Panc1 (cell line): ENCODE data around the gene PLEKHA7. TPM values are rescaled to one million over a fixed set of nuclear protein-coding genes. Genes with fewer than 3 reads are reported as not detected.

Source experiments
- ATAC-seq: fragments of 200-7000 bp; cut with Tn5 transposase; 2 replicates; pipeline ENCODE4 v1.9.1; 2020; ENCODE audit warnings: mild to moderate bottlenecking, moderate library complexity
- BruUV-seq: library from RNA; stranded (reverse); fragments of 400-500 nt; replicated peaks from 2 replicates; lab custom pipeline; 2021; lab: Mats Ljungman, UMichigan
- CTCF ChIA-PET: fragments of 300-600 bp; sonication (Branson Sonifier 250); formaldehyde crosslinking; loops from one replicate; lab custom pipeline; 2022; ENCODE audit warnings: antibody characterized with exemption; lab: Charles Lee
- POLR2A ChIA-PET: fragments of 300-600 bp; sonication (Branson Sonifier 250); formaldehyde crosslinking; loops from one replicate; lab custom pipeline; 2022; ENCODE audit warnings: antibody characterized with exemption; lab: Charles Lee
- DNase-seq: peaks from one replicate; pipeline ENCODE4 v3.0.0-alpha.2; 2010; ENCODE audit warnings: low read depth, low spot score
- H3K27ac ChIP-seq: 2 replicates; pipeline ENCODE4 v1.5.1; 2011; ENCODE audit warnings: mild to moderate bottlenecking, low read length, inconsistent platforms
- H3K27me3 ChIP-seq: fragments of 200-500 bp; sonication (Bioruptor generic); 2 replicates; pipeline ENCODE4 v1.6.0; 2014; ENCODE audit warnings: low read length, inconsistent platforms; ENCODE audit not compliant: control insufficient read depth, insufficient read depth
- H3K36me3 ChIP-seq: fragments of 200-500 bp; sonication (Bioruptor generic); 2 replicates; pipeline ENCODE4 v1.5.1; 2014; ENCODE audit warnings: inconsistent platforms, mild to moderate bottlenecking, low read length, moderate library complexity; ENCODE audit not compliant: control insufficient read depth, insufficient read depth
- H3K4me1 ChIP-seq: 2 replicates; pipeline ENCODE4 v1.5.1; 2011; ENCODE audit warnings: inconsistent platforms, mild to moderate bottlenecking, low read length, moderate library complexity; ENCODE audit not compliant: control insufficient read depth, insufficient read depth
- H3K4me3 ChIP-seq, 2 experiments: 2 replicates each; pipeline ENCODE4 v1.5.1; 2011 to 2012; ENCODE audit warnings: low read depth in 2 of 2, low read length in 2 of 2, mild to moderate bottlenecking in 2 of 2, inconsistent platforms in 1 of 2, moderate library complexity in 1 of 2
- H3K9me3 ChIP-seq: fragments of 200-500 bp; sonication (Bioruptor generic); 2 replicates; pipeline ENCODE4 v1.5.1; 2014; ENCODE audit warnings: low read depth, mild to moderate bottlenecking, inconsistent platforms, low read length, moderate library complexity; ENCODE audit not compliant: control insufficient read depth, insufficient read depth
- POLR2AphosphoS5 ChIP-seq: IDR thresholded peaks from 2 replicates; pipeline ENCODE4 v1.6.1; 2012; ENCODE audit warnings: mild to moderate bottlenecking, low read depth, low read length, moderate library complexity
- SIN3A ChIP-seq: IDR thresholded peaks from 2 replicates; pipeline ENCODE4 v1.6.1; 2012; ENCODE audit warnings: low read depth, mild to moderate bottlenecking, low read length, moderate library complexity, borderline replicate concordance; ENCODE audit not compliant: insufficient read depth
- TCF7L2 ChIP-seq: IDR thresholded peaks from 2 replicates; pipeline ENCODE4 v1.6.1; 2011; ENCODE audit warnings: mild to moderate bottlenecking, low read depth, low read length, inconsistent platforms
- in situ Hi-C: cut with HindIII; loops from 2 replicates; pipeline ENCODE4 v1.10.0; 2016; ENCODE audit warnings: low sequenced_read_pairs, low pct_unique_long_range_greater_than_20kb
- intact Hi-C: fragments of 100-400 bp; cut with micrococcal nuclease; formaldehyde crosslinking; loops from one replicate; pipeline ENCODE4 v1.10.0; 2022; ENCODE audit not compliant: unreplicated experiment
- total RNA-seq: library from RNA; stranded (reverse); gene quantifications from one replicate; pipeline ENCODE4 v1.2.1, GENCODE V29; 2021; ENCODE audit not compliant: unreplicated experiment
- TF ChIP-seq, protein P1 (sequence below): fragments of 450-650 bp; IDR thresholded peaks from 2 replicates; pipeline ENCODE4 v1.5.1; 2017; ENCODE audit warnings: mild to moderate bottlenecking
- TF ChIP-seq, protein P2 (sequence below), 2 experiments: IDR thresholded peaks; 2 replicates each; pipeline ENCODE4 v1.6.1; 2011 to 2012; ENCODE audit warnings: low read depth in 2 of 2, control low read depth in 1 of 2, low read length in 1 of 2, mild to moderate bottlenecking in 1 of 2, moderate library complexity in 1 of 2; ENCODE audit not compliant: insufficient read depth in 1 of 2

The PLEKHA7 gene
- total RNA-seq, 1 experiment from 2014 or later, result 11.6 TPM

DNA sequence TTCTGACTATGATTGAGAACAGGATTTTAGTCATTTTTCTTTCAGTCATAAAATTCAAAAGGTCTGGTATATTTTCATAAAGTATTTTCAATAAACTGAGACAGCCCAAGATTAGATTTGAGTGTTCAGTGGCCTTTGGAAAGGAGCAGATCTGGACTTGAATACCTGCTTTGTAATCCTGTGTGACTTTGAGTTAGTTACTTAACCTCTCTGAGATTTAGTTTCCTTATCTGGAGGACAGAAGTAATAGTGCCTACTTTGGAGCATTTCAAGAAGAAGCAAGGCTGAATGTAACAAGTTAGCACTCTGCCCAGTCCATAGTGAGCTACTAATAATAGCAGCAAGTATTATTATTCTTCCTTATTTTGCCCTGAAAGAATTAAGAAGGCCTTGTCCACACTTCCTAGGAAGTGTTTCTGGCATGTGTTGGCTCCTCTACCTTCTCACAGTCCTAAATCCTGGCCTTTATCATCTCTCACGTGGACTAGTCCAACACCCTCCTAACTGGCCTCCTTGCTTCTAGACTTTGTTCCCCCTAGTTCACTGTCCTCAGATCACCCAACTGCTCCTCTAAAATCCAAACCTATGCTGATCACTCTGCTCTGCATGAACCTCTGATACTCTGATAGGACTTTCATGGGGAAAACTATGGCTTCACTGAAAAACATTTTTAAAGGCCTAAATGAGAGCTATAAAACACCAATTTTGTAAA is 115.8 kb downstream of the PLEKHA7 start:
- H3K36me3 ChIP-seq, result no peaks in the 10 kb centered on the region
- BruUV-seq, result no TSS peak
- no peaks in the 10 kb centered on the region; the same call in 1 of the 2 replicates for H3K4me1 ChIP-seq
- no peaks in the 10 kb centered on the region for H3K9me3 ChIP-seq
- ChIA-PET POLR2A (no interaction called here), CTCF (interaction anchor here (0.7 kb wide), 1 partner anchor 37 kb away, joined by 3 read pairs; no protein-coding TSS in a partner anchor)
- no peak overlapping the region for H3K4me3 ChIP-seq
- in situ Hi-C loops (no loop called here), intact Hi-C loops (no loop called here)
- no peaks in the 10 kb centered on the region for H3K27me3 ChIP-seq
- ATAC-seq (no peak), DNase-seq (no peak)
- TF ChIP-seq TCF7L2, result no peak
- TF ChIP-seq, protein P1, sequence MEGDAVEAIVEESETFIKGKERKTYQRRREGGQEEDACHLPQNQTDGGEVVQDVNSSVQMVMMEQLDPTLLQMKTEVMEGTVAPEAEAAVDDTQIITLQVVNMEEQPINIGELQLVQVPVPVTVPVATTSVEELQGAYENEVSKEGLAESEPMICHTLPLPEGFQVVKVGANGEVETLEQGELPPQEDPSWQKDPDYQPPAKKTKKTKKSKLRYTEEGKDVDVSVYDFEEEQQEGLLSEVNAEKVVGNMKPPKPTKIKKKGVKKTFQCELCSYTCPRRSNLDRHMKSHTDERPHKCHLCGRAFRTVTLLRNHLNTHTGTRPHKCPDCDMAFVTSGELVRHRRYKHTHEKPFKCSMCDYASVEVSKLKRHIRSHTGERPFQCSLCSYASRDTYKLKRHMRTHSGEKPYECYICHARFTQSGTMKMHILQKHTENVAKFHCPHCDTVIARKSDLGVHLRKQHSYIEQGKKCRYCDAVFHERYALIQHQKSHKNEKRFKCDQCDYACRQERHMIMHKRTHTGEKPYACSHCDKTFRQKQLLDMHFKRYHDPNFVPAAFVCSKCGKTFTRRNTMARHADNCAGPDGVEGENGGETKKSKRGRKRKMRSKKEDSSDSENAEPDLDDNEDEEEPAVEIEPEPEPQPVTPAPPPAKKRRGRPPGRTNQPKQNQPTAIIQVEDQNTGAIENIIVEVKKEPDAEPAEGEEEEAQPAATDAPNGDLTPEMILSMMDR, result no peak
- TF ChIP-seq SIN3A, result no peak
- no peak for TF ChIP-seq POLR2AphosphoS5
- TF ChIP-seq, protein P2, sequence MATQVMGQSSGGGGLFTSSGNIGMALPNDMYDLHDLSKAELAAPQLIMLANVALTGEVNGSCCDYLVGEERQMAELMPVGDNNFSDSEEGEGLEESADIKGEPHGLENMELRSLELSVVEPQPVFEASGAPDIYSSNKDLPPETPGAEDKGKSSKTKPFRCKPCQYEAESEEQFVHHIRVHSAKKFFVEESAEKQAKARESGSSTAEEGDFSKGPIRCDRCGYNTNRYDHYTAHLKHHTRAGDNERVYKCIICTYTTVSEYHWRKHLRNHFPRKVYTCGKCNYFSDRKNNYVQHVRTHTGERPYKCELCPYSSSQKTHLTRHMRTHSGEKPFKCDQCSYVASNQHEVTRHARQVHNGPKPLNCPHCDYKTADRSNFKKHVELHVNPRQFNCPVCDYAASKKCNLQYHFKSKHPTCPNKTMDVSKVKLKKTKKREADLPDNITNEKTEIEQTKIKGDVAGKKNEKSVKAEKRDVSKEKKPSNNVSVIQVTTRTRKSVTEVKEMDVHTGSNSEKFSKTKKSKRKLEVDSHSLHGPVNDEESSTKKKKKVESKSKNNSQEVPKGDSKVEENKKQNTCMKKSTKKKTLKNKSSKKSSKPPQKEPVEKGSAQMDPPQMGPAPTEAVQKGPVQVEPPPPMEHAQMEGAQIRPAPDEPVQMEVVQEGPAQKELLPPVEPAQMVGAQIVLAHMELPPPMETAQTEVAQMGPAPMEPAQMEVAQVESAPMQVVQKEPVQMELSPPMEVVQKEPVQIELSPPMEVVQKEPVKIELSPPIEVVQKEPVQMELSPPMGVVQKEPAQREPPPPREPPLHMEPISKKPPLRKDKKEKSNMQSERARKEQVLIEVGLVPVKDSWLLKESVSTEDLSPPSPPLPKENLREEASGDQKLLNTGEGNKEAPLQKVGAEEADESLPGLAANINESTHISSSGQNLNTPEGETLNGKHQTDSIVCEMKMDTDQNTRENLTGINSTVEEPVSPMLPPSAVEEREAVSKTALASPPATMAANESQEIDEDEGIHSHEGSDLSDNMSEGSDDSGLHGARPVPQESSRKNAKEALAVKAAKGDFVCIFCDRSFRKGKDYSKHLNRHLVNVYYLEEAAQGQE (IDR thresholded peaks at IDR 0.05; ENCODE audit: insufficient read depth in 1 of 2, low read depth in 2 of 2, low read length in 1 of 2), result no peak
- no peak overlapping the region for H3K27ac ChIP-seq

DNA sequence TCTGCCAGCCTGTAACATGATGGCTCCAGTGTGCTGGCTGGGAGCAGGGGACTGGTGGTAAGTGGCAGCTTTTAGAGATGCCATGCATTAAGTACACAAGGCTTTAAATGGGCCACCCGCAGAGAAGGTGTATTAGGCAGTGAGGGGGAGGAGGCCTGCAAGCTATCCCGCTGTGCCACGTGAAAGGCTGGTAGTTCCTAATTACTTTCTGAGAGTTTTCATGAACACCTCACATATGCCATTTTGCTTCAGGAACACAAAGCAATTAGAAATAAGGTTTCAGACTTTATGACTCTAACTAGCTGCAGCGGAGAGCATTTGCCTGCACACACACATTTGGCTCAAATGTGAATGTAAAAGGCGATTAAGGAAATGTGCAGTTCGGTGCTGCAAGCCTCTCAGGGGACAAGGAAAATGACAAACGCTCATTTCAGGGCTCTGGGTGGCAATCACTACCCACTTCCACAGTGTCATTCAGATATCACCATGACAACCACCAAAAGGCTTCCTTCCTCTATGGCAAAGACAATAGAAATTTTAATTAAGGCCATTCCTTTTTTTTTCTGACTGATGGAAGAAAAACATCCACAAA is 116.6 kb downstream of the PLEKHA7 start:
- no TSS peak for BruUV-seq
- H3K27ac ChIP-seq, result no peak overlapping the region
- intact Hi-C loops, result no loop called here
- no peaks in the 10 kb centered on the region for H3K27me3 ChIP-seq
- no peaks in the 10 kb centered on the region for H3K36me3 ChIP-seq
- H3K4me3 ChIP-seq, result no peak overlapping the region
- ChIA-PET CTCF (no interaction called here), POLR2A (no interaction called here)
- H3K9me3 ChIP-seq, result no peaks in the 10 kb centered on the region
- in situ Hi-C loops, result no loop called here
- no peak for ATAC-seq
- no peak for DNase-seq
- H3K4me1 ChIP-seq, result peaks cover 6% of the 10 kb centered on the region
- TF ChIP-seq POLR2AphosphoS5 (no peak), SIN3A (no peak), TCF7L2 (no peak)
- TF ChIP-seq, protein P1, result no peak
- TF ChIP-seq, protein P2 (IDR thresholded peaks at IDR 0.05; ENCODE audit: insufficient read depth in 1 of 2, low read depth in 2 of 2, low read length in 1 of 2), result no peak
